ENCODE data around the gene PGS1. TPM values are rescaled to one million over a fixed set of nuclear protein-coding genes. Genes with fewer than 3 reads are reported as not detected.

The PGS1 gene
- total and polyA plus RNA-seq, 2 of the 8 experiments (the other 6 are each of a cell fraction or from before 2014, with no cell fraction given) = 46.7 to 60.0 TPM

GRCh38 chr17:78415821-78416711 lies 37.6 kb downstream of the PGS1 start (continued):
- TF ChIP-seq SP2 (IDR thresholded peaks at IDR 0.05; ENCODE audit: low read length) = no peak
- TF ChIP-seq TCF12 (IDR thresholded peaks at IDR 0.05; ENCODE audit: low read depth, low read length) = no peak
